ENCODE measurements around the gene CCDC177. TPM values are rescaled to one million over a fixed set of nuclear protein-coding genes. Genes with fewer than 3 reads are reported as not detected.
A peak's percentile ranks its signal among the peaks of the same experiment; 100 is the strongest.

Gene CCDC177
- total and polyA plus RNA-seq, 9 of the 15 experiments (the other 6 are each of a cell fraction or from before 2014, with no cell fraction given): not detected

DNA sequence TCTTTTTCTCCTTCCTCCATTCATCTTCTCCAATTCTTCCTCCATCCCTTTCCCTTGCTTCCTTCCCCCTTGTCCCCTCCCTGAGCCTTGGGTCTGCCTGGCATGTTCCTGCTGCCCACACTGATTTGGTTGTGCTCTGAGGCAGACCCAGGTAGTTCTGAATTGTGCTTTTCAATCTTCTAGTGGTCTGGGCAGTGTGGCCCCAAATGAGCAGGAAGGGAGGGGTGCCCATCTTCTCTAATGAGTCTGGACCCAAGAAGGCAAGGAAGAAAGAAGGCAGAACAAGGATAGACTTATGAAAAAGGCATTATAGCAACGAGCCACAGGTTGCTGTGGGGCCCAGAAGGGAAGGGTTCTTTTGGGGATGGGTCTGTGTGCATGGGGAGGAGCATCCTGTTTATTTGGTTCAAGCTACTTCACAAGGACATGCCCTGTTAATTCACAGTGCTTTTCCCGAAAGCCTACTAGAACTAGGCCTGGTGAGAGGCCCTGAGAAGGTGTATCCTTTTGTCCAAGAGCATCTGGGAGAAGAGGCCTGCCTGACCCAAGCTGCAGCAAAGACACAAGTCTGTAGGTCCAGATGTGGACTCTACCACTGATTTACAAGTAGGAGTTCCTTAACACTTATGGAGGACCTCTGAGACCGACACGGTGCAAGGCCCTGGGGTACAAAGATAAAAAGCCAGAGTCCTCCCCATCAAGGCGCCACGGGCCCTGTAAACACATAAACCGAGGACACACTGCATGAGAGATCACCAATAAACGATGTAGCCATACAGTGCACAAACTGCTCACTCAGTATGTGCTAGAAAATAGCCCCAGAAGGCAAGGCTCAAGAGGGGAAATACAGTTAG lies 35.6 kb upstream of the CCDC177 start (continued):
- 0 out of 4 replicates have a peak, but pooled peaks of 1 of the 2 experiments have one; percentile 3 for TF ChIP-seq ZNF639 (CRISPR knock-in tag; conservative IDR thresholded peaks at IDR 0.05 in 1 of 2, IDR thresholded peaks at IDR 0.05 in 1 of 2)
- TF ChIP-seq E2F1 (CRISPR knock-in tag; IDR thresholded peaks at IDR 0.05): no peak
- TF ChIP-seq C11orf30 (IDR thresholded peaks at IDR 0.05; ENCODE audit: low read depth): no peak
- no peak for TF ChIP-seq TAF9B (IDR thresholded peaks at IDR 0.05; ENCODE audit: partially characterized antibody)
